HepG2 (cell line): Measurements from ENCODE around the gene CREBZF. TPM values are rescaled to one million over a fixed set of nuclear protein-coding genes. Genes with fewer than 3 reads are reported as not detected.

Experiments
- ARNT2 ChIP-seq: sonication (generic); formaldehyde crosslinking; IDR thresholded peaks from 2 replicates; pipeline ENCODE4 v1.8.0; 2022; ENCODE audit warnings: mild to moderate bottlenecking, low read depth, missing genetic modification reagents, moderate library complexity
- ASH2L ChIP-seq: fragments of 300-600, 200-600 bp; sonication (generic); IDR thresholded peaks from 2 replicates; pipeline ENCODE4 v1.7.0; 2017; ENCODE audit warnings: low read depth, mild to moderate bottlenecking, moderate library complexity, mixed read lengths, low read length; ENCODE audit not compliant: insufficient read length
- ATRX ChIP-seq: sonication (generic); formaldehyde crosslinking; IDR thresholded peaks from 2 replicates; pipeline ENCODE4 v1.4.0; 2020; ENCODE audit warnings: missing genetic modification reagents, borderline replicate concordance
- CBX5 ChIP-seq: sonication (generic); formaldehyde crosslinking; IDR thresholded peaks from 2 replicates; pipeline ENCODE4 v1.4.0; 2020; ENCODE audit warnings: missing genetic modification reagents, borderline replicate concordance
- GTF3A ChIP-seq: sonication (generic); formaldehyde crosslinking; conservative IDR thresholded peaks from 2 replicates; pipeline ENCODE4 v1.4.0; 2020; ENCODE audit warnings: mild to moderate bottlenecking, missing genetic modification reagents
- JARID2 ChIP-seq: sonication (generic); formaldehyde crosslinking; IDR thresholded peaks from 2 replicates; pipeline ENCODE4 v1.8.1; 2023; ENCODE audit warnings: missing genetic modification reagents, inconsistent platforms; ENCODE audit not compliant: insufficient replicate concordance
- NBN ChIP-seq: fragments of 450-650 bp; conservative IDR thresholded peaks from 2 replicates; pipeline ENCODE4 v1.6.1; 2017
- NFIB ChIP-seq: sonication (generic); formaldehyde crosslinking; IDR thresholded peaks from 2 replicates; pipeline ENCODE4 v1.9.0; 2021; ENCODE audit warnings: missing genetic modification reagents, mild to moderate bottlenecking, borderline replicate concordance
- REXO4 ChIP-seq: sonication (generic); formaldehyde crosslinking; IDR thresholded peaks from 2 replicates; pipeline ENCODE4 v1.8.0; 2022; ENCODE audit warnings: missing genetic modification reagents, mild to moderate bottlenecking, borderline replicate concordance
- TEAD3 ChIP-seq: optimal IDR thresholded peaks from 2 replicates; pipeline ENCODE3; 2016; ENCODE audit warnings: borderline replicate concordance
- ZC3H4 ChIP-seq: sonication (generic); formaldehyde crosslinking; IDR thresholded peaks from 2 replicates; pipeline ENCODE4 v1.4.0; 2020; ENCODE audit warnings: missing genetic modification reagents, borderline replicate concordance
- ZNF138 ChIP-seq: sonication (generic); formaldehyde crosslinking; IDR thresholded peaks from 2 replicates; pipeline ENCODE4 v1.5.0; 2020; ENCODE audit warnings: mild to moderate bottlenecking, low read depth, missing genetic modification reagents
- ZNF160 ChIP-seq: sonication (generic); formaldehyde crosslinking; IDR thresholded peaks from 2 replicates; pipeline ENCODE4 v1.8.0; 2022; ENCODE audit warnings: mild to moderate bottlenecking, inconsistent platforms, missing genetic modification reagents
- ZNF235 ChIP-seq: sonication (generic); formaldehyde crosslinking; IDR thresholded peaks from 2 replicates; pipeline ENCODE4 v1.8.1; 2023; ENCODE audit warnings: mild to moderate bottlenecking, missing genetic modification reagents, borderline replicate concordance
- ZNF510 ChIP-seq: sonication (generic); formaldehyde crosslinking; IDR thresholded peaks from 2 replicates; pipeline ENCODE4 v1.4.0; 2020; ENCODE audit warnings: low read depth, mild to moderate bottlenecking, missing genetic modification reagents
- ZNF670 ChIP-seq: sonication (generic); formaldehyde crosslinking; IDR thresholded peaks from 2 replicates; pipeline ENCODE4 v1.8.0; 2022; ENCODE audit warnings: mild to moderate bottlenecking, missing genetic modification reagents, borderline replicate concordance
- ZNF839 ChIP-seq: sonication (generic); formaldehyde crosslinking; IDR thresholded peaks from 2 replicates; pipeline ENCODE4 v1.4.0; 2020; ENCODE audit warnings: missing genetic modification reagents, mild to moderate bottlenecking, borderline replicate concordance
- ZSCAN30 ChIP-seq: sonication (generic); formaldehyde crosslinking; IDR thresholded peaks from 2 replicates; pipeline ENCODE4 v1.5.0; 2020; ENCODE audit warnings: mild to moderate bottlenecking, missing genetic modification reagents
- polyA plus RNA-seq, 8 experiments: library from polyadenylated mRNA; depleted of rRNA in 3 of 8; stranded (reverse) in 7 of 8; unstranded in 1 of 8; fragments of >200 nt; fragmentation: Illumina TruSeq in 4 of 8; extraction: Trizol in 4 of 8; gene quantifications; 2 replicates each; pipeline versions ENCODE4 v1.2.1 to v1.2.3, GENCODE V29; 2011 to 2016; ENCODE audit warnings: low read depth in 4 of 8, missing spikeins in 1 of 8, mixed read lengths in 1 of 8; ENCODE audit not compliant: insufficient read depth in 1 of 8
- total RNA-seq, 5 experiments: library from RNA; depleted of rRNA; stranded (reverse); fragments of >200 nt; fragmentation: Illumina TruSeq; extraction: Trizol; gene quantifications; 2 replicates each; pipeline ENCODE4 v1.2.3, GENCODE V29; 2016; ENCODE audit warnings: low read depth in 1 of 5
- TF ChIP-seq, protein P1 (sequence below): sonication (generic); formaldehyde crosslinking; IDR thresholded peaks from 2 replicates; pipeline ENCODE4 v1.4.0; 2020; ENCODE audit warnings: low read depth, mild to moderate bottlenecking, missing genetic modification reagents
- TF ChIP-seq, protein P2 (sequence below): sonication (generic); formaldehyde crosslinking; IDR thresholded peaks from 2 replicates; pipeline ENCODE4 v1.4.0; 2020; ENCODE audit warnings: missing genetic modification reagents
- TF ChIP-seq, protein P3 (sequence below): sonication (generic); formaldehyde crosslinking; IDR thresholded peaks from 2 replicates; pipeline ENCODE4 v1.4.0; 2020; ENCODE audit warnings: missing genetic modification reagents
- TF ChIP-seq, protein P4 (sequence below): IDR thresholded peaks from 2 replicates; pipeline ENCODE4 v1.6.1; 2012; ENCODE audit warnings: low read depth, low read length, improper control_type of control experiment

The CREBZF gene
- total and polyA plus RNA-seq, 2 of the 13 experiments (the other 11 are each of a cell fraction or from before 2014, with no cell fraction given), result 30.6 to 43.1 TPM

DNA sequence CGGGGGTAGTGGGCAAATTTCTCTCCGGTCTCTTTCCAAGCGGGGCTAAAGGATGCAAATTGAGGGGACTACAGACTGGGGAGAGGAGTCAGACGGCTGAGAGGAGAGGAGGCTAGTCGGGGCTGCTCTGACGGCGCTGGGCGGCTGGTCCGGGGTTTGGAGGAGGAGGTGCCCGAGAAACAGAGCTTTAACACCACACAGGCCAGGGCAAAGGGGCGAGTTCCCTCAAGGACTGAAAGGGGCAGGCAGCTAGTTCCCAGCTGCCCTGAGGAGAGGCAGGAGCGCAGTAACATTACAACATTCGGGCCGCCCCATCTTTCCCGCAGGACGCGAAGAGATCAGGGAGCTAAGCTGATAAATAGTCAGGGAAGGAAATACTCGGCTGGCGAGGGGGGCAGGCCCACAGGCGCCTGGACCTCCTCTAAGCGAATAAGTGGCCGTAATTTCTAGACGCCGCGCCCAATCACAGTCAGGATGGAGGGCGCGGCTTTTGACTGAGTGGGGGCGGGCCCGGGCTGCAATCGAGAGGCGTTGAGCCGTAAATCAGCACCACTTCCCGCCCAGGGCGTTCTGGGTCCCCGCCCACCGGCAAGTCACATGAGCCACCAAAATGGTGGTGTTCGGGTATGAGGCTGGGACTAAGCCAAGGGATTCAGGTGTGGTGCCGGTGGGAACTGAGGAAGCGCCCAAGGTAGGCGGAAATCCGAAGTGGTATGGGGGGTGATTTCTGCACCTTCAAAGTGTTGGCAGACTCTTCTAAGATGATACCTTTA, 36.7 kb downstream of the CREBZF start, which contains the start of gene TMEM126B (continued):
- no peak for TF ChIP-seq ZNF138
- 0 out of 2 replicates have a peak, but pooled peaks have one; percentile 59 for TF ChIP-seq GTF3A
- TF ChIP-seq ZNF510 (CRISPR knock-in tag), result 0 out of 2 replicates have a peak, but pooled peaks have one; percentile 36
- TF ChIP-seq, protein P1, sequence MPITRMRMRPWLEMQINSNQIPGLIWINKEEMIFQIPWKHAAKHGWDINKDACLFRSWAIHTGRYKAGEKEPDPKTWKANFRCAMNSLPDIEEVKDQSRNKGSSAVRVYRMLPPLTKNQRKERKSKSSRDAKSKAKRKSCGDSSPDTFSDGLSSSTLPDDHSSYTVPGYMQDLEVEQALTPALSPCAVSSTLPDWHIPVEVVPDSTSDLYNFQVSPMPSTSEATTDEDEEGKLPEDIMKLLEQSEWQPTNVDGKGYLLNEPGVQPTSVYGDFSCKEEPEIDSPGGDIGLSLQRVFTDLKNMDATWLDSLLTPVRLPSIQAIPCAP, result no peak
- no peak for TF ChIP-seq TEAD3
- 0 out of 2 replicates have a peak, but pooled peaks have one; percentile 22 for TF ChIP-seq ARNT2 (CRISPR knock-in tag)
- peak; percentile 85 for TF ChIP-seq ASH2L
- no peak for TF ChIP-seq REXO4 (CRISPR knock-in tag)
- TF ChIP-seq, protein P2, sequence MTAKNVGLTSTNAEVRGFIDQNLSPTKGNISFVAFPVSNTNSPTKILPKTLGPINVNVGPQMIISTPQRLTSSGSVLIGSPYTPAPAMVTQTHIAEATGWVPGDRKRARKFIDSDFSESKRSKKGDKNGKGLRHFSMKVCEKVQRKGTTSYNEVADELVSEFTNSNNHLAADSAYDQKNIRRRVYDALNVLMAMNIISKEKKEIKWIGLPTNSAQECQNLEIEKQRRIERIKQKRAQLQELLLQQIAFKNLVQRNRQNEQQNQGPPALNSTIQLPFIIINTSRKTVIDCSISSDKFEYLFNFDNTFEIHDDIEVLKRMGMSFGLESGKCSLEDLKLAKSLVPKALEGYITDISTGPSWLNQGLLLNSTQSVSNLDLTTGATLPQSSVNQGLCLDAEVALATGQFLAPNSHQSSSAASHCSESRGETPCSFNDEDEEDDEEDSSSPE, result peak; percentile 96
- TF ChIP-seq NFIB, result no peak
- TF ChIP-seq CBX5 (CRISPR knock-in tag), result no peak
- TF ChIP-seq, protein P3, sequence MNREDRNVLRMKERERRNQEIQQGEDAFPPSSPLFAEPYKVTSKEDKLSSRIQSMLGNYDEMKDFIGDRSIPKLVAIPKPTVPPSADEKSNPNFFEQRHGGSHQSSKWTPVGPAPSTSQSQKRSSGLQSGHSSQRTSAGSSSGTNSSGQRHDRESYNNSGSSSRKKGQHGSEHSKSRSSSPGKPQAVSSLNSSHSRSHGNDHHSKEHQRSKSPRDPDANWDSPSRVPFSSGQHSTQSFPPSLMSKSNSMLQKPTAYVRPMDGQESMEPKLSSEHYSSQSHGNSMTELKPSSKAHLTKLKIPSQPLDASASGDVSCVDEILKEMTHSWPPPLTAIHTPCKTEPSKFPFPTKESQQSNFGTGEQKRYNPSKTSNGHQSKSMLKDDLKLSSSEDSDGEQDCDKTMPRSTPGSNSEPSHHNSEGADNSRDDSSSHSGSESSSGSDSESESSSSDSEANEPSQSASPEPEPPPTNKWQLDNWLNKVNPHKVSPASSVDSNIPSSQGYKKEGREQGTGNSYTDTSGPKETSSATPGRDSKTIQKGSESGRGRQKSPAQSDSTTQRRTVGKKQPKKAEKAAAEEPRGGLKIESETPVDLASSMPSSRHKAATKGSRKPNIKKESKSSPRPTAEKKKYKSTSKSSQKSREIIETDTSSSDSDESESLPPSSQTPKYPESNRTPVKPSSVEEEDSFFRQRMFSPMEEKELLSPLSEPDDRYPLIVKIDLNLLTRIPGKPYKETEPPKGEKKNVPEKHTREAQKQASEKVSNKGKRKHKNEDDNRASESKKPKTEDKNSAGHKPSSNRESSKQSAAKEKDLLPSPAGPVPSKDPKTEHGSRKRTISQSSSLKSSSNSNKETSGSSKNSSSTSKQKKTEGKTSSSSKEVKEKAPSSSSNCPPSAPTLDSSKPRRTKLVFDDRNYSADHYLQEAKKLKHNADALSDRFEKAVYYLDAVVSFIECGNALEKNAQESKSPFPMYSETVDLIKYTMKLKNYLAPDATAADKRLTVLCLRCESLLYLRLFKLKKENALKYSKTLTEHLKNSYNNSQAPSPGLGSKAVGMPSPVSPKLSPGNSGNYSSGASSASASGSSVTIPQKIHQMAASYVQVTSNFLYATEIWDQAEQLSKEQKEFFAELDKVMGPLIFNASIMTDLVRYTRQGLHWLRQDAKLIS (CRISPR knock-in tag), result no peak
- TF ChIP-seq, protein P4, sequence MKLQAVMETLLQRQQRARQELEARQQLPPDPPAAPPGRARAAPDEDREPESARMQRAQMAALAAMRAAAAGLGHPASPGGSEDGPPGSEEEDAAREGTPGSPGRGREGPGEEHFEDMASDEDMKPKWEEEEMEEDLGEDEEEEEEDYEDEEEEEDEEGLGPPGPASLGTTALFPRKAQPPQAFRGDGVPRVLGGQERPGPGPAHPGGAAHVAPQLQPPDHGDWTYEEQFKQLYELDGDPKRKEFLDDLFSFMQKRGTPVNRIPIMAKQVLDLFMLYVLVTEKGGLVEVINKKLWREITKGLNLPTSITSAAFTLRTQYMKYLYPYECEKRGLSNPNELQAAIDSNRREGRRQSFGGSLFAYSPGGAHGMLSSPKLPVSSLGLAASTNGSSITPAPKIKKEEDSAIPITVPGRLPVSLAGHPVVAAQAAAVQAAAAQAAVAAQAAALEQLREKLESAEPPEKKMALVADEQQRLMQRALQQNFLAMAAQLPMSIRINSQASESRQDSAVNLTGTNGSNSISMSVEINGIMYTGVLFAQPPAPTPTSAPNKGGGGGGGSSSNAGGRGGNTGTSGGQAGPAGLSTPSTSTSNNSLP, result peak; percentile 66
- TF ChIP-seq ZC3H4 (CRISPR knock-in tag), result no peak
- no peak for TF ChIP-seq ZNF839 (CRISPR knock-in tag)
- no peak for TF ChIP-seq JARID2 (CRISPR knock-in tag)
- TF ChIP-seq NBN, result no peak
- TF ChIP-seq ZNF235, result no peak
- TF ChIP-seq ZSCAN30 (CRISPR knock-in tag), result no peak
- TF ChIP-seq ATRX (CRISPR knock-in tag), result no peak
- TF ChIP-seq ZNF670 (CRISPR knock-in tag), result peak; percentile 79; the same call in 1 of the 2 replicates
- TF ChIP-seq ZNF160 (CRISPR knock-in tag), result no peak
